Colonic mucosa (tissue), 4 donors: ENCODE measurements around the gene AQP3. TPM values are rescaled to one million over a fixed set of nuclear protein-coding genes. Genes with fewer than 3 reads are reported as not detected.
"Not testable (repeated sequence)": the region's sequence is repeated elsewhere in the genome, so short reads cannot be mapped to it uniquely, and the experiment has no call there.

ENCODE experiments used
- DNase-seq: peaks from one replicate; pipeline ENCODE4 v3.0.0-alpha.2; 2020
- H3K27ac ChIP-seq: fragments of 200-600 bp; one replicate; pipeline ENCODE4 v1.8.0; 2021
- H3K27me3 ChIP-seq: fragments of 200-600 bp; one replicate; pipeline ENCODE4 v1.8.0; 2021
- H3K36me3 ChIP-seq: fragments of 200-600 bp; one replicate; pipeline ENCODE4 v1.8.0; 2021
- H3K4me1 ChIP-seq: fragments of 200-600 bp; one replicate; pipeline ENCODE4 v1.8.0; 2021; ENCODE audit warnings: mild to moderate bottlenecking
- H3K4me3 ChIP-seq: fragments of 200-600 bp; one replicate; pipeline ENCODE4 v1.8.0; 2021
- H3K9ac ChIP-seq, 2 donors: one replicate each; pipeline ENCODE4 v1.7.0; 2013; ENCODE audit warnings: control low read depth in 2 of 2, low read depth in 2 of 2, low read length in 2 of 2
- H3K9me3 ChIP-seq: fragments of 200-600 bp; one replicate; pipeline ENCODE4 v1.8.0; 2021
- CTCF ChIP-seq: fragments of 200-600 bp; IDR thresholded peaks from one replicate; pipeline ENCODE4 v1.8.0; 2022; ENCODE audit warnings: antibody characterized with exemption, mild to moderate bottlenecking
- intact Hi-C: fragments of 100-400 bp; cut with DNase I; formaldehyde crosslinking; loops from one replicate; pipeline ENCODE4 v1.14.1; 2022
- total RNA-seq, 2 donors: library from RNA; stranded (reverse); fragmentation: NEBNext Ultra II Directional in 1 of 2; extraction: Animal tissue kit (Norgen Biotek cat#: 25700) in 1 of 2; gene quantifications; one replicate each; pipeline ENCODE4 v1.2.1, GENCODE V29; 2021
- donor health status: healthy.
- donor health status: DM: no; HTN: no; CAD: no.
- donor health status: DM: no; HTN: no; CAD: no.

Gene AQP3
- total RNA-seq, 2 donors from 2014 or later: 7.2 to 13.3 TPM

DNA sequence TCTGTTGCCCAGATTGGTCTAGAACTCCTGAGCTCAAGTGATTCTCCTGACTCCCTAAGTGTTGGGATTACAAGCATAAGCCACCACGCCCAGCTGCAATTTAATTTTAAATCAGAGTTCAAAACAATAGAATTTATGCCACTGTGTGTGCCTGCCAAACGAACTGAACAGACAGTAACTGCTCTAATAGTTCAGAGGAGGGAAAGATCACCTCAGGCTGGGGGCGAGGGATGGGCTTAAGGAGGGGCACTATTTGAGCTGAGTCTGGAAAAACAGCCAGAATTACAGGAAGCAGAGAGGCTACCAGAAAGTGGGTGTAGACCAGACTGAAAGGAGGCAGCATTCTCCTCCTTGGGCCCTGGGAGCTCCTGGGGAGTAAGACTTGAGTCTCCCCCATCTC is 14.1 kb upstream of the AQP3 start:
- intact Hi-C loops: loop anchor here (5.0 kb wide), 1 partner anchor 174 kb away; no protein-coding TSS in a partner anchor
- H3K9ac ChIP-seq: no peak overlapping the region
- DNase-seq: no peak
- H3K36me3 ChIP-seq: peaks cover 16% of the 10 kb centered on the region
- no peak overlapping the region for H3K4me3 ChIP-seq
- H3K4me1 ChIP-seq: no peaks in the 10 kb centered on the region
- no peaks in the 10 kb centered on the region for H3K9me3 ChIP-seq
- H3K27me3 ChIP-seq: no peaks in the 10 kb centered on the region
- no peak for TF ChIP-seq CTCF
- no peak overlapping the region for H3K27ac ChIP-seq

- peaks cover 12% of the 10 kb centered on the region for H3K36me3 ChIP-seq
- DNase-seq: no peak
- intact Hi-C loops: loop anchor here (5.0 kb wide), 1 partner anchor 174 kb away; no protein-coding TSS in a partner anchor
- H3K9ac ChIP-seq: no peak overlapping the region
- no peak for TF ChIP-seq CTCF
- H3K4me1 ChIP-seq: no peaks in the 10 kb centered on the region
- no peak overlapping the region for H3K27ac ChIP-seq
- no peaks in the 10 kb centered on the region for H3K9me3 ChIP-seq
- no peaks in the 10 kb centered on the region for H3K27me3 ChIP-seq
- H3K4me3 ChIP-seq: no peak overlapping the region
Observed at GRCh38 chr9:33460854-33461253, 13.5 kb upstream of the AQP3 start.

GRCh38 chr9:33459115-33459514 is 11.7 kb upstream of the AQP3 start:
- no peak for TF ChIP-seq CTCF
- no peaks in the 10 kb centered on the region for H3K4me1 ChIP-seq
- H3K27me3 ChIP-seq: no peaks in the 10 kb centered on the region
- H3K9me3 ChIP-seq: no peaks in the 10 kb centered on the region
- H3K27ac ChIP-seq: no peak overlapping the region
- H3K4me3 ChIP-seq: no peak overlapping the region
- no peak overlapping the region for H3K9ac ChIP-seq
- peaks cover 4% of the 10 kb centered on the region for H3K36me3 ChIP-seq
- intact Hi-C loops: no loop called here
- no peak for DNase-seq

DNA sequence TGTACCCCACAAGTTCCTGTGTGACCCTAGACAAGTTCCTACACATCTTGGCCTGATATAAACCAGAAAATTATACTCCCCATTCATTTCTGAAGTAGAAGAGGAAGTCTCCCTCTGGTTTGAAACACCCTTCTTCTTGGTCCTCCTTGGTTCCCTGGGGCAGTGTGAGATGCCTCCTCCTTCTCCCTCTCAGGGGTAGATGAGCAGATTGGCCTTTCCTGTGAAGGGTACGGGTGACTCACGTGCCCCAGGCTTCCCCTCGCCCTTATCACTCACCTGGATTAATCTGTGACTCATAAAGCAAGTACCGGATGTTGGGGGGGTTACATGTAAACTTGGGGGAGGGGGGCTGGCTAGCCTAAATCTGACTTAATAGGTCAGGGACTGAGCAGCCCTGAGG is 11.1 kb upstream of the AQP3 start:
- intact Hi-C loops: no loop called here
- Histone ChIP-seq H3K4me3 (no peak overlapping the region), H3K27ac (no peak overlapping the region), H3K27me3 (no peaks in the 10 kb centered on the region), H3K9ac (no peak overlapping the region), H3K9me3 (no peaks in the 10 kb centered on the region), H3K4me1 (no peaks in the 10 kb centered on the region), H3K36me3 (peaks cover 4% of the 10 kb centered on the region)
- DNase-seq: no peak
- no peak for TF ChIP-seq CTCF

DNA sequence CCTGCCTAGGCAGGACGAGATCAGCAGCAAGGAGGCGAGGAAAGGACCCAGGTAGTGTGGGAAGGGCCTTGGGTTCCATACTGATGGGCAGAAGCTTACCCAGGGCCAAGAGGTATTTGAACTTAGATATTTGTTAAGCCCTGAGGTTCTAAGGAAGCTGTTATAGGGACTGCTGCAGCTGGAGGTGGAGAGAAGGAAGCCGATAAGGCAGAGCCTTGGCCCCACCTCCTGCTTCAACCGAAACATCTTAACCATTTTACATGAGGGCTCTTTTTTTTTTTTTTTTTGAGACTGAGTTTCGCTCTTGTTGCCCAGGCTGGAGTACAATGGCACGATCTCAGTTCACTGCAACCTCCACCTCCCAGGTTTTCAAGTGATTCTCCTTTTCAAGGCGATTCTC is 8.6 kb upstream of the AQP3 start:
- no peaks in the 10 kb centered on the region for H3K36me3 ChIP-seq
- TF ChIP-seq CTCF: no peak
- DNase-seq: no peak
- no peaks in the 10 kb centered on the region for H3K27me3 ChIP-seq
- no peak overlapping the region for H3K27ac ChIP-seq
- no peak overlapping the region for H3K4me3 ChIP-seq
- intact Hi-C loops: no loop called here
- H3K9ac ChIP-seq: no peak overlapping the region
- no peaks in the 10 kb centered on the region for H3K9me3 ChIP-seq
- H3K4me1 ChIP-seq: no peaks in the 10 kb centered on the region

GRCh38 chr9:33455456-33455855 is 8.1 kb upstream of the AQP3 start:
- intact Hi-C loops, H3K4me3 ChIP-seq, H3K9ac ChIP-seq, H3K27ac ChIP-seq, H3K4me1 ChIP-seq, DNase-seq, H3K36me3 ChIP-seq, H3K27me3 ChIP-seq, H3K9me3 ChIP-seq: not testable (repeated sequence)

GRCh38 chr9:33454661-33455026 is 7.3 kb upstream of the AQP3 start:
- not testable (repeated sequence) for H3K4me1 ChIP-seq, H3K4me3 ChIP-seq, H3K27me3 ChIP-seq, H3K9me3 ChIP-seq, DNase-seq, H3K9ac ChIP-seq, H3K36me3 ChIP-seq, H3K27ac ChIP-seq
- intact Hi-C loops: loop anchor here (5.0 kb wide), 1 partner anchor 47 kb away; no protein-coding TSS in a partner anchor
